GM12878 (cell line): ENCODE measurements around the gene CA9. TPM values are rescaled to one million over a fixed set of nuclear protein-coding genes. Genes with fewer than 3 reads are reported as not detected.

ENCODE experiments used
- ATF3 ChIP-seq: IDR thresholded peaks from 2 replicates; pipeline ENCODE4 v1.6.1; 2011; ENCODE audit warnings: low read depth, mild to moderate bottlenecking, low read length, moderate library complexity, borderline replicate concordance; ENCODE audit errors: extremely low read depth
- ATF7 ChIP-seq: fragments of 450-650 bp; IDR thresholded peaks from 2 replicates; pipeline ENCODE4 v1.6.1; 2016; ENCODE audit warnings: low read depth, mild to moderate bottlenecking
- BRCA1 ChIP-seq: IDR thresholded peaks from 2 replicates; pipeline ENCODE4 v1.6.1; 2011; ENCODE audit warnings: low read depth, low read length, improper control_type of control experiment
- CREB1 ChIP-seq: IDR thresholded peaks from 2 replicates; pipeline ENCODE4 v1.6.1; 2012; ENCODE audit warnings: low read depth, mild to moderate bottlenecking, inconsistent platforms
- DPF2 ChIP-seq: fragments of 450-650 bp; IDR thresholded peaks from 2 replicates; pipeline ENCODE4 v1.6.1; 2017; ENCODE audit warnings: mild to moderate bottlenecking
- EP300 ChIP-seq, 2 experiments: fragments of 150-350 bp in 1 of 2; IDR thresholded peaks; 2 replicates each; pipeline ENCODE4 v1.6.1; 2011 to 2012; ENCODE audit warnings: low read depth in 2 of 2, low read length in 2 of 2, borderline replicate concordance in 1 of 2, improper control_type of control experiment in 1 of 2, inconsistent platforms in 1 of 2; ENCODE audit not compliant: control insufficient read depth in 1 of 2
- FOS ChIP-seq: IDR thresholded peaks from 3 replicates; pipeline ENCODE4 v1.6.1; 2011; ENCODE audit warnings: borderline replicate concordance; ENCODE audit not compliant: insufficient read length; ENCODE audit errors: extremely low read depth
- MLLT1 ChIP-seq: fragments of 450-650 bp; IDR thresholded peaks from 2 replicates; pipeline ENCODE4 v1.6.1; 2016; ENCODE audit warnings: mild to moderate bottlenecking
- MXI1 ChIP-seq: fragments of 150-350 bp; IDR thresholded peaks from 2 replicates; pipeline ENCODE4 v1.6.1; 2011; ENCODE audit warnings: low read depth, mild to moderate bottlenecking, inconsistent platforms, low read length, improper control_type of control experiment
- NKRF ChIP-seq: fragments of 450-650 bp; conservative IDR thresholded peaks from 2 replicates; pipeline ENCODE4 v1.6.1; 2017; ENCODE audit warnings: mild to moderate bottlenecking, moderate library complexity
- RB1 ChIP-seq: fragments of 450-650 bp; formaldehyde crosslinking; IDR thresholded peaks from 2 replicates; pipeline ENCODE4 v1.6.1; 2017; ENCODE audit warnings: mild to moderate bottlenecking, borderline replicate concordance
- RUNX3 ChIP-seq: IDR thresholded peaks from 2 replicates; pipeline ENCODE4 v1.6.1; 2012; ENCODE audit warnings: low read length, inconsistent platforms
- SREBF2 ChIP-seq: IDR thresholded peaks from 2 replicates; pipeline ENCODE4 v1.6.1; 2012; ENCODE audit warnings: mild to moderate bottlenecking, low read length
- ZNF384 ChIP-seq: IDR thresholded peaks from 2 replicates; pipeline ENCODE4 v1.6.1; 2012; ENCODE audit warnings: low read depth, mild to moderate bottlenecking, low read length, improper control_type of control experiment, borderline replicate concordance
- ZNF687 ChIP-seq: fragments of 450-650 bp; IDR thresholded peaks from 2 replicates; pipeline ENCODE4 v1.6.1; 2017; ENCODE audit warnings: mild to moderate bottlenecking, moderate library complexity
- ZZZ3 ChIP-seq: IDR thresholded peaks from 2 replicates; pipeline ENCODE4 v1.6.1; 2011; ENCODE audit warnings: low read depth; ENCODE audit not compliant: control insufficient read depth, insufficient read length
- polyA plus RNA-seq, 11 experiments: library from polyadenylated mRNA; depleted of rRNA in 4 of 11; unstranded in 6 of 11; stranded (reverse) in 5 of 11; fragments of >200 nt; fragmentation: Nextera tagmentation in 4 of 11; fragmentation: Illumina TruSeq in 1 of 11; extraction: Ambion mirVana in 4 of 11; extraction: Trizol in 1 of 11; gene quantifications; 1 replicate in 1 of 11; 2 replicates in 10 of 11; pipeline versions ENCODE4 v1.2.1 to v1.2.3, GENCODE V29; 2011 to 2016; ENCODE audit warnings: inconsistent platforms in 2 of 11, missing spikeins in 2 of 11, low read depth in 1 of 11
- total RNA-seq, 4 experiments: library from RNA; depleted of rRNA in 3 of 4; stranded (reverse); fragments of >200 nt in 3 of 4; fragmentation: Illumina TruSeq in 1 of 4; extraction: Trizol in 1 of 4; gene quantifications; 2 replicates each; pipeline versions ENCODE4 v1.2.1 to v1.2.3, GENCODE V29; 2013 to 2021

Gene CA9
- total and polyA plus RNA-seq, 10 of the 15 experiments (the other 5 are each of a cell fraction or from before 2014, with no cell fraction given): 0.53 to 6.6 (median 1.2) TPM

GRCh38 chr9:35658137-35658967, 15.4 kb upstream of the CA9 start, which contains the start of gene CCDC107 (continued):
- TF ChIP-seq NKRF (peak; percentile 92), MLLT1 (0 out of 2 replicates have a peak, but pooled peaks have one; percentile 55), ZNF384 (no peak), CREB1 (no peak), ATF3 (no peak), SREBF2 (no peak), DPF2 (peak; percentile 59), EP300 (IDR thresholded peaks at IDR 0.05; ENCODE audit: borderline replicate concordance in 1 of 2, control insufficient read depth in 1 of 2, low read depth in 2 of 2, low read length in 2 of 2) (no peak; a peak in 1 of 4 replicates), RUNX3 (no peak), ATF7 (no peak), BRCA1 (no peak), ZNF687 (peak; percentile 62), FOS (no peak), RB1 (no peak; the same call in 1 of the 2 replicates), MXI1 (no peak; the same call in 1 of the 2 replicates), ZZZ3 (no peak)
